ENCODE results near the gene SLC10A6. TPM values are rescaled to one million over a fixed set of nuclear protein-coding genes. Genes with fewer than 3 reads are reported as not detected.

The SLC10A6 gene
- polyA plus RNA-seq, 1 donor from 2014 or later = not detected

GRCh38 chr4:86892636-86892960, 43.4 kb upstream of the SLC10A6 start:
- Histone ChIP-seq H3K27ac (ENCODE audit: low read length) (peak overlapping the region; percentile 46), H3K27me3 (ENCODE audit: insufficient read depth, low read depth, low read length) (peaks cover 2% of the 10 kb centered on the region), H3K36me3 (ENCODE audit: insufficient read depth, low read length) (no peaks in the 10 kb centered on the region), H3K4me2 (ENCODE audit: low read length) (peak overlapping the region; percentile 79), H3K79me2 (replicated peaks; ENCODE audit: insufficient read depth, low read length) (no peaks in the 10 kb centered on the region), H2AFZ (ENCODE audit: low read depth, low read length) (peak overlapping the region; percentile 91), H3K9ac (ENCODE audit: low read length) (peak overlapping the region; percentile 76), H3K4me3 (ENCODE audit: low read length) (peak overlapping the region; percentile 92), H3K9me3 (ENCODE audit: low read length) (no peaks in the 10 kb centered on the region), H3K9me2 (ENCODE audit: insufficient read depth, low read length) (no peaks in the 10 kb centered on the region), H4K20me1 (ENCODE audit: insufficient read depth) (no peaks in the 10 kb centered on the region), H3F3A (ENCODE audit: insufficient read depth, low read length, poor library complexity, severe bottlenecking) (no peaks in the 10 kb centered on the region)
- no peak for TF ChIP-seq TAF1 (IDR thresholded peaks at IDR 0.05; ENCODE audit: low read depth)
- no peak for TF ChIP-seq RAD21 (conservative IDR thresholded peaks at IDR 0.05)
- no peak for TF ChIP-seq MXI1 (conservative IDR thresholded peaks at IDR 0.05; ENCODE audit: poor library complexity, severe bottlenecking)
- TF ChIP-seq EP300 (conservative IDR thresholded peaks at IDR 0.05; ENCODE audit: poor library complexity, severe bottlenecking) = no peak
- no peak for TF ChIP-seq EZH2 (IDR thresholded peaks at IDR 0.05; ENCODE audit: borderline replicate concordance, insufficient read depth, low read length, poor library complexity, severe bottlenecking)
- TF ChIP-seq, protein P1, sequence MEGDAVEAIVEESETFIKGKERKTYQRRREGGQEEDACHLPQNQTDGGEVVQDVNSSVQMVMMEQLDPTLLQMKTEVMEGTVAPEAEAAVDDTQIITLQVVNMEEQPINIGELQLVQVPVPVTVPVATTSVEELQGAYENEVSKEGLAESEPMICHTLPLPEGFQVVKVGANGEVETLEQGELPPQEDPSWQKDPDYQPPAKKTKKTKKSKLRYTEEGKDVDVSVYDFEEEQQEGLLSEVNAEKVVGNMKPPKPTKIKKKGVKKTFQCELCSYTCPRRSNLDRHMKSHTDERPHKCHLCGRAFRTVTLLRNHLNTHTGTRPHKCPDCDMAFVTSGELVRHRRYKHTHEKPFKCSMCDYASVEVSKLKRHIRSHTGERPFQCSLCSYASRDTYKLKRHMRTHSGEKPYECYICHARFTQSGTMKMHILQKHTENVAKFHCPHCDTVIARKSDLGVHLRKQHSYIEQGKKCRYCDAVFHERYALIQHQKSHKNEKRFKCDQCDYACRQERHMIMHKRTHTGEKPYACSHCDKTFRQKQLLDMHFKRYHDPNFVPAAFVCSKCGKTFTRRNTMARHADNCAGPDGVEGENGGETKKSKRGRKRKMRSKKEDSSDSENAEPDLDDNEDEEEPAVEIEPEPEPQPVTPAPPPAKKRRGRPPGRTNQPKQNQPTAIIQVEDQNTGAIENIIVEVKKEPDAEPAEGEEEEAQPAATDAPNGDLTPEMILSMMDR (IDR thresholded peaks at IDR 0.05; ENCODE audit: poor library complexity, severe bottlenecking) = no peak
- no peak for TF ChIP-seq REST (IDR thresholded peaks at IDR 0.05; ENCODE audit: borderline replicate concordance)
- no peak for TF ChIP-seq SMC3 (conservative IDR thresholded peaks at IDR 0.05; ENCODE audit: poor library complexity)
- no peak for TF ChIP-seq POLR2AphosphoS5 (IDR thresholded peaks at IDR 0.05)

DNA sequence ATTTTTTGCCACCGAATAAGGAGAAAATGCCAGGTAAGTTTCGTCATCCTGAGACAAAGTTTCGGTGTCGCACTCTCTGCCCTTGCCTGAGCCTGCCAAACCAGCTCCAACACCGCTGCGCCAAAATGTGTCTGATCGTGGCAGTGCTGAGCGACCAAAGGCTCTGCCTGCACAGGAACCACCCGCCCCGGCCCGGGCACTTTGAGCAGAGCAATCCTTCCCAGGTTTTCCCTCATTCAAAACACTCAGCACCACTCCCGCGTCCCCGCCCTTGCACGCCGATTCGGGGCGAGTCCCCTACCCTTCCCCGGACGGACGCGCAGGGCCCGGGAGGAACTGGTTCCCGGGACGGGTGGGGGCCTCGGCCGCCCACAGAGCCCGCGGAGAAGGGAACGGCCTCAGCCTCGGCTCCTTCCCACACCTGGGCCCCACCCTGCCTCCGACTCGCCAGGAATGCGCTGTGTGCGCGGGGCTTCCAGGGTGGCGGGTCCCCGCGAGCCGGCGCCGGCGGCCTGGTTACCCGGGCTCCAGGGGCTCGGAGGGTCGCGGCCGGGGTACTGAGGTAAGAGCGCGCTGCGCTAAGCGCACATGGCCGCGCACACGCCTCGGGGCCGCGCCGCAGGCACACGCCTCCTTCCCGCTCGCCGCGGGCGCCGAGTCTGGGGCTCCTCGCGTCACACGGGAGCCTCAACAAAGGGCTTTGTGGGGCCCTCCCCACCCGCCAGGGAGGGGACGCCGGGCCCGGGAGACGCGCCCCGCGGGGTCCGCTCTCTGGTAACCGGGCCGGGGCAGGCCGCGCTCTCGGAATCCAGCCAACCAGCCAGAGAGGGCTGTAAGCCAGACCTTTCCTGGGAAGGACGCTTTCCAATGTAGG, 42.8 kb upstream of the SLC10A6 start, which contains the start of gene C4orf36:
Gene C4orf36 (minus strand): TSS at position 661 of the 874 bp plus-strand sequence. CDS start 902 bp downstream, outside the sequence.
- no peaks in the 10 kb centered on the region for H3K36me3 ChIP-seq (ENCODE audit: insufficient read depth, low read length)
- no peaks in the 10 kb centered on the region for H3K9me2 ChIP-seq (ENCODE audit: insufficient read depth, low read length)
- peak within 1 kb of the TSS; percentile 79 for H3K4me2 ChIP-seq (ENCODE audit: low read length)
- peak; percentile 34 for TF ChIP-seq RAD21 (conservative IDR thresholded peaks at IDR 0.05)
- TF ChIP-seq POLR2AphosphoS5 (IDR thresholded peaks at IDR 0.05) = peak; percentile 29
- no peak for TF ChIP-seq TAF1 (IDR thresholded peaks at IDR 0.05; ENCODE audit: low read depth)
- no peak for TF ChIP-seq EZH2 (IDR thresholded peaks at IDR 0.05; ENCODE audit: borderline replicate concordance, insufficient read depth, low read length, poor library complexity, severe bottlenecking)
- peak; percentile 90 for TF ChIP-seq MXI1 (conservative IDR thresholded peaks at IDR 0.05; ENCODE audit: poor library complexity, severe bottlenecking)
- TF ChIP-seq SMC3 (conservative IDR thresholded peaks at IDR 0.05; ENCODE audit: poor library complexity) = peak; percentile 44
- no peak for TF ChIP-seq REST (IDR thresholded peaks at IDR 0.05; ENCODE audit: borderline replicate concordance)
- TF ChIP-seq EP300 (conservative IDR thresholded peaks at IDR 0.05; ENCODE audit: poor library complexity, severe bottlenecking) = no peak
- TF ChIP-seq, protein P1 (IDR thresholded peaks at IDR 0.05; ENCODE audit: poor library complexity, severe bottlenecking) = no peak
- peaks cover 2% of the 10 kb centered on the region for H3K27me3 ChIP-seq (ENCODE audit: insufficient read depth, low read depth, low read length)
- no peaks in the 10 kb centered on the region for H3F3A ChIP-seq (ENCODE audit: insufficient read depth, low read length, poor library complexity, severe bottlenecking)
- peak within 1 kb of the TSS; percentile 76 for H3K9ac ChIP-seq (ENCODE audit: low read length)
- H3K27ac ChIP-seq (ENCODE audit: low read length) = peak within 1 kb of the TSS; percentile 46
- H3K9me3 ChIP-seq (ENCODE audit: low read length) = no peaks in the 10 kb centered on the region
- peak within 1 kb of the TSS; percentile 92 for H3K4me3 ChIP-seq (ENCODE audit: low read length)
- H2AFZ ChIP-seq (ENCODE audit: low read depth, low read length) = peak within 1 kb of the TSS; percentile 91
- H4K20me1 ChIP-seq (ENCODE audit: insufficient read depth) = no peaks in the 10 kb centered on the region
- H3K79me2 ChIP-seq (replicated peaks; ENCODE audit: insufficient read depth, low read length) = no peaks in the 10 kb centered on the region
